NB4 (cell line): ENCODE results near the gene TBC1D17.

ENCODE experiments used
- POLR2A ChIP-seq: IDR thresholded peaks from 2 replicates; pipeline ENCODE4 v1.6.1; 2011; ENCODE audit warnings: mild to moderate bottlenecking; ENCODE audit not compliant: insufficient read length; ENCODE audit errors: extremely low read depth
- TF ChIP-seq, protein P1 (sequence below): IDR thresholded peaks from one replicate; pipeline ENCODE4 v1.5.1; 2012; ENCODE audit warnings: low read depth, low read length
- TF ChIP-seq, protein P2 (sequence below): IDR thresholded peaks from 2 replicates; pipeline ENCODE4 v1.6.1; 2011; ENCODE audit warnings: low read depth, low read length

DNA sequence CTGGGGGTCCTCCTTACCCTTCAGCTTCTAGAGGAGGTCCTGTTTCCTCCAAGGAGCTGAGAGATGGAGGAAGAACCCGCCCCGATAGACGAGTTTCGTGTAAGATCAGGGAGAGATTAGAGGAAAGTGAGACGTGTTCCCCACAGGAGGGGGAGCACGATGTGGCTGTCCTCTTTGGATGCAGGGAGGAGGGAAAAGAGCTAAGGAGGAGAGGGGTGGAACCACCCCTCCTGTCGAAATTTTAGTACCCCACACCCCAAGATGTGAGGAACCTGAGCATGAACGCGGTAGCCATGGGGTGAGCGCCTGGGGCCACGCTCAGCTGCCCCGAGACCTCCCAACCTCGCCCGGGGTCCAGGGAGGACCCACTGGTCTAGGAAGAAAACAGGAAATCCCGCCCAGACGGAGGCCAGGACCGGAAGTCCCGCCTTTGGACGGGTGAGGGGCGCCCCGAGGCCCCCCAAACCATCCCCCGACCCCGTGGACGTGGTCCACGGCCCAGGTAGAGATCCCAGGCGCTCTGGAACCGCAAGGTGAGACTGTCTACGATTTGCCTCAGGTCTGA is 1.6 kb upstream of the TBC1D17 start:
- TF ChIP-seq POLR2A, result peak; percentile 43
- TF ChIP-seq, protein P1, sequence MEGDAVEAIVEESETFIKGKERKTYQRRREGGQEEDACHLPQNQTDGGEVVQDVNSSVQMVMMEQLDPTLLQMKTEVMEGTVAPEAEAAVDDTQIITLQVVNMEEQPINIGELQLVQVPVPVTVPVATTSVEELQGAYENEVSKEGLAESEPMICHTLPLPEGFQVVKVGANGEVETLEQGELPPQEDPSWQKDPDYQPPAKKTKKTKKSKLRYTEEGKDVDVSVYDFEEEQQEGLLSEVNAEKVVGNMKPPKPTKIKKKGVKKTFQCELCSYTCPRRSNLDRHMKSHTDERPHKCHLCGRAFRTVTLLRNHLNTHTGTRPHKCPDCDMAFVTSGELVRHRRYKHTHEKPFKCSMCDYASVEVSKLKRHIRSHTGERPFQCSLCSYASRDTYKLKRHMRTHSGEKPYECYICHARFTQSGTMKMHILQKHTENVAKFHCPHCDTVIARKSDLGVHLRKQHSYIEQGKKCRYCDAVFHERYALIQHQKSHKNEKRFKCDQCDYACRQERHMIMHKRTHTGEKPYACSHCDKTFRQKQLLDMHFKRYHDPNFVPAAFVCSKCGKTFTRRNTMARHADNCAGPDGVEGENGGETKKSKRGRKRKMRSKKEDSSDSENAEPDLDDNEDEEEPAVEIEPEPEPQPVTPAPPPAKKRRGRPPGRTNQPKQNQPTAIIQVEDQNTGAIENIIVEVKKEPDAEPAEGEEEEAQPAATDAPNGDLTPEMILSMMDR, result no peak
- TF ChIP-seq, protein P2, sequence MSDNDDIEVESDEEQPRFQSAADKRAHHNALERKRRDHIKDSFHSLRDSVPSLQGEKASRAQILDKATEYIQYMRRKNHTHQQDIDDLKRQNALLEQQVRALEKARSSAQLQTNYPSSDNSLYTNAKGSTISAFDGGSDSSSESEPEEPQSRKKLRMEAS, result no peak
